HEK293 (cell line): ENCODE measurements around the gene WWOX.

Experiments
- CTCF ChIP-seq: fragments of 450-650 bp; formaldehyde crosslinking; IDR thresholded peaks from 2 replicates; pipeline ENCODE4 v1.5.1; 2016; ENCODE audit warnings: missing biosample characterization, missing genetic modification characterization
- GLI4 ChIP-seq: fragments of 450-650 bp; formaldehyde crosslinking; IDR thresholded peaks from 2 replicates; pipeline ENCODE4 v1.5.1; 2016; ENCODE audit warnings: missing biosample characterization, missing genetic modification characterization
- GLIS2 ChIP-seq: fragments of 450-650 bp; formaldehyde crosslinking; IDR thresholded peaks from 2 replicates; pipeline ENCODE4 v1.5.1; 2016; ENCODE audit warnings: missing biosample characterization, missing genetic modification characterization
- REPIN1 ChIP-seq: fragments of 450-650 bp; formaldehyde crosslinking; IDR thresholded peaks from 2 replicates; pipeline ENCODE4 v1.5.1; 2017; ENCODE audit warnings: missing biosample characterization, missing genetic modification characterization, low read depth
- REST ChIP-seq: fragments of 450-650 bp; formaldehyde crosslinking; IDR thresholded peaks from 2 replicates; pipeline ENCODE4 v1.5.1; 2016; ENCODE audit warnings: missing biosample characterization, missing genetic modification characterization
- SCRT2 ChIP-seq: fragments of 450-650 bp; formaldehyde crosslinking; IDR thresholded peaks from 2 replicates; pipeline ENCODE4 v1.5.1; 2016; ENCODE audit warnings: missing biosample characterization, missing genetic modification characterization
- SETDB1 ChIP-seq: IDR thresholded peaks from one replicate; pipeline ENCODE4 v1.6.1; 2017; ENCODE audit warnings: mild to moderate bottlenecking, low read length, moderate library complexity, mixed read lengths; ENCODE audit not compliant: insufficient read length
- WT1 ChIP-seq: fragments of 450-650 bp; formaldehyde crosslinking; IDR thresholded peaks from 2 replicates; pipeline ENCODE4 v1.5.1; 2016; ENCODE audit warnings: missing biosample characterization, missing genetic modification characterization
- ZNF140 ChIP-seq: fragments of 450-650 bp; formaldehyde crosslinking; IDR thresholded peaks from 2 replicates; pipeline ENCODE4 v1.5.1; 2016; ENCODE audit warnings: missing biosample characterization, missing genetic modification characterization
- ZNF362 ChIP-seq: fragments of 450-650 bp; formaldehyde crosslinking; IDR thresholded peaks from 2 replicates; pipeline ENCODE4 v1.5.1; 2016; ENCODE audit warnings: missing biosample characterization, missing genetic modification characterization
- ZNF776 ChIP-seq: fragments of 450-650 bp; formaldehyde crosslinking; IDR thresholded peaks from 2 replicates; pipeline ENCODE4 v1.5.0; 2017; ENCODE audit warnings: missing biosample characterization, missing genetic modification characterization, borderline replicate concordance
- ZSCAN18 ChIP-seq: fragments of 450-650 bp; formaldehyde crosslinking; IDR thresholded peaks from 2 replicates; pipeline ENCODE4 v1.5.1; 2016; ENCODE audit warnings: missing biosample characterization, missing genetic modification characterization

- TF ChIP-seq ZSCAN18 (no peak), CTCF (tag by site-specific recombination) (no peak), GLI4 (no peak), SETDB1 (no peak), ZNF776 (tag by site-specific recombination) (no peak), ZNF140 (tag by site-specific recombination) (no peak), WT1 (tag by site-specific recombination) (no peak), ZNF362 (tag by site-specific recombination) (no peak), REST (no peak), SCRT2 (tag by site-specific recombination) (no peak), GLIS2 (tag by site-specific recombination) (no peak), REPIN1 (tag by site-specific recombination) (no peak)
Observed at GRCh38 chr16:78194948-78195347, 95.5 kb downstream of the WWOX start.
